HG02798 (cell line): Measurements from ENCODE around the gene ZNF512.

Experiments used
- ATAC-seq: cut with Tn5 transposase; IDR thresholded peaks from one replicate; pipeline ENCODE4 v1.9.1; 2021; ENCODE audit warnings: mild to moderate bottlenecking; ENCODE audit not compliant: unreplicated experiment, poor library complexity

ZNF512 gene

GRCh38 chr2:27664622-27665363 lies 82.0 kb downstream of the ZNF512 start:
- no peak for ATAC-seq

DNA sequence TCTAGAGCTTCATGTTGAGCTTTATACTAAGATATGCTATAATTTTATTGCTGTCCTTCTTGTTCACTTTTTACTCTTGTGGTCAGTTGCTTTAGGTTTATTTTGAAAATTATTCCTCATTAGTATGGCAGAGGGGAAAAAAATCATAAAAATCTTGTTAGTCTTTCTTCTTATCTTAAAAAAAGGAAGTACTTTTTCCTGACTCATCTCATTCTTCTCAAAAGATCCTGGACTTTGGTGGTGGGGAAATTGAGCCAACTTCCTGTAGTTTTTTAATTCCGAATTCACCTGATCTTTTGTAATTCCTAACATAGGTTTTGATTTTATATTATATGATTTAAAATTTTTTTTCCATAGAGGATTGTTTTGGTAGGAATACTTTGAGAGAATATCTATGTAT lies 84.6 kb downstream of the ZNF512 start:
- ATAC-seq = no peak

- ATAC-seq = no peak
Measured at GRCh38 chr2:27671235-27671634, 88.4 kb downstream of the ZNF512 start.
